KMS-11 (cell line): ENCODE results near the gene BTG1.

Experiments used
- H2AFZ ChIP-seq: fragments of 200-600 bp; sonication (generic); 2 replicates; pipeline ENCODE4 v1.6.1; 2016; ENCODE audit warnings: antibody characterized with exemption, mixed run types, low read depth
- H3K27ac ChIP-seq: fragments of 200-600 bp; sonication (generic); 2 replicates; pipeline ENCODE4 v1.6.1; 2016; ENCODE audit warnings: mild to moderate bottlenecking, mixed run types
- H3K27me3 ChIP-seq: fragments of 200-600 bp; sonication (generic); 2 replicates; pipeline ENCODE4 v1.6.1; 2017; ENCODE audit warnings: mild to moderate bottlenecking, low read depth, mixed run types, moderate library complexity; ENCODE audit not compliant: insufficient read depth
- H3K36me3 ChIP-seq: fragments of 200-600 bp; sonication (generic); 2 replicates; pipeline ENCODE4 v1.6.1; 2017; ENCODE audit warnings: mild to moderate bottlenecking, mixed run types; ENCODE audit not compliant: insufficient read depth
- H3K4me1 ChIP-seq: fragments of 200-600 bp; sonication (generic); 2 replicates; pipeline ENCODE4 v1.6.1; 2016; ENCODE audit warnings: mild to moderate bottlenecking, low read depth, mixed run types; ENCODE audit not compliant: poor library complexity, severe bottlenecking
- H3K4me2 ChIP-seq: fragments of 200-600 bp; sonication (generic); 2 replicates; pipeline ENCODE4 v1.7.0; 2016; ENCODE audit warnings: mild to moderate bottlenecking, mixed run types
- H3K4me3 ChIP-seq: fragments of 200-600 bp; sonication (generic); IDR thresholded peaks from 2 replicates; pipeline ENCODE4 v1.6.1; 2017; ENCODE audit warnings: low read depth, low read length, mixed read lengths; ENCODE audit not compliant: insufficient read depth
- H3K79me2 ChIP-seq: fragments of 200-600 bp; sonication (generic); 2 replicates; pipeline ENCODE4 v1.6.1; 2016; ENCODE audit warnings: low read depth, mixed run types; ENCODE audit not compliant: insufficient read depth
- H3K9ac ChIP-seq: fragments of 200-600 bp; sonication (generic); 2 replicates; pipeline ENCODE4 v1.6.1; 2016; ENCODE audit warnings: mild to moderate bottlenecking, mixed run types
- H4K20me1 ChIP-seq: fragments of 200-600 bp; sonication (generic); 2 replicates; pipeline ENCODE4 v1.6.1; 2016; ENCODE audit warnings: mild to moderate bottlenecking, mixed run types; ENCODE audit not compliant: insufficient read depth
- TF ChIP-seq, protein P1 (sequence below): fragments of 200-600 bp; sonication (generic); conservative IDR thresholded peaks from 2 replicates; pipeline ENCODE4 v1.6.1; 2017; ENCODE audit warnings: low read depth, mild to moderate bottlenecking, antibody characterized with exemption, low read length, moderate library complexity, mixed read lengths

Gene BTG1

DNA sequence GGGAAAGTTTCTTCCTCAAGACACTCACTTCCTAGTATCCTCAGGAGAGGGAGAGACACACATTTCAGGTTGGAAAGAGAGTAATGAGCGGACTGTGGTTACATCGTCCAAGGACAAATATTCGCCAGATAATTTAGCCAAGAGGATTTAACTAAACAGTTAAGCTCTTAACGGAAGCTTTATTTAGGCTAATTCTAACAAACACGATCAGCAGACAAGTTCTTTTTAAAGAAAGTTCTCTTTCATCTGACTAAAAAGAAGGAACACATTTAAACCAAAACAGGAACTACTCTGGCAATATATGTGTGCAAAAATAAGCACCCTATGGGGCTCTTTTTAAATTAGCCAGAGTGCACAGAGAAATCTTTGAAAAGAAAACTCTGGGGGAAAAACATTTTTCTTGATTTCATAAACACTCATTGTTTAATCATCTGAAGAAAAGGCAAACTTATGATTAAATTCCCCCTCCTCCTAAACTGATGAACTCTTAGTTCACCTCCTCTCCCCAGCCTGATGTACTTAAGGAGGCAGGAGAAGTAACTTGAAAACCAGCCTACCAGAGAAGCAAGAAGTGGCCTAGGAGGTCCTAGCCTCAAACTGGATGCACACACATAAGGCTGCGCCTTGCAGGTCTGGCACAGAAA, 13.3 kb upstream of the BTG1 start:
- Histone ChIP-seq H3K9ac (no peak overlapping the region), H3K27ac (no peak overlapping the region), H3K4me2 (no peak overlapping the region)

DNA sequence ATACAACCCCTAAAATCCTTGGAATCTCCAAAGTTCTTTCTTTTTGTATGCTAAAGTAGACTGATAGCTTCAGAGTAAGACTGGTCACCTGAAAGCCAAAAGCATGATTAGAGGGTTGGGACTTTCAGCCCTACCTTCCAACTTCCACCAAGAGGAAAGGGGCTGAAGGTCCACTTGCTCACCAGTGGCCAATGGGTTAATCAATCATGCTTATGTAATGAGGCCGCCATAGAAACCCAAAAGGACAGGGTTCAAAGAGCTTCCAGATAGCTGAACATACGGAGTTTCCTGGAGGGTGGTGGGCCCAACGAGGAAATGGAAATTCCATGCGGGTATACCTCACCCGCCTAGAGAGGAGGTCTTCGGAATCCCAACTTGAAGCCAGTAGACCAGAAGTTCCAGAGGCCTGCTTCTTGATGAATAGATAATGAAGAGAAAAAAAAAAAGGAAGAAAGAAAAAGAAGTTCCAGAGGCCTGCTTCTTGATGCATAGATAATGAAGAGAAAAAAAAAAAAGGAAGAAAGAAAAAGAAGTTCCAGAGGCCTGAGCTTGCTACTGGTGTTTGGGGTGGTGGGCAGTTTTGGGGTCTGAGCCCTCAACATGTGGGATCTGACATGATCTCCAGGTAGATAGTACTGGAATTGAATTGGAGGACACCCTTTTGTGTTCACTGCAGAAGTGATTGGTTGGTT, 11.2 kb upstream of the BTG1 start:
- TF ChIP-seq, protein P1, sequence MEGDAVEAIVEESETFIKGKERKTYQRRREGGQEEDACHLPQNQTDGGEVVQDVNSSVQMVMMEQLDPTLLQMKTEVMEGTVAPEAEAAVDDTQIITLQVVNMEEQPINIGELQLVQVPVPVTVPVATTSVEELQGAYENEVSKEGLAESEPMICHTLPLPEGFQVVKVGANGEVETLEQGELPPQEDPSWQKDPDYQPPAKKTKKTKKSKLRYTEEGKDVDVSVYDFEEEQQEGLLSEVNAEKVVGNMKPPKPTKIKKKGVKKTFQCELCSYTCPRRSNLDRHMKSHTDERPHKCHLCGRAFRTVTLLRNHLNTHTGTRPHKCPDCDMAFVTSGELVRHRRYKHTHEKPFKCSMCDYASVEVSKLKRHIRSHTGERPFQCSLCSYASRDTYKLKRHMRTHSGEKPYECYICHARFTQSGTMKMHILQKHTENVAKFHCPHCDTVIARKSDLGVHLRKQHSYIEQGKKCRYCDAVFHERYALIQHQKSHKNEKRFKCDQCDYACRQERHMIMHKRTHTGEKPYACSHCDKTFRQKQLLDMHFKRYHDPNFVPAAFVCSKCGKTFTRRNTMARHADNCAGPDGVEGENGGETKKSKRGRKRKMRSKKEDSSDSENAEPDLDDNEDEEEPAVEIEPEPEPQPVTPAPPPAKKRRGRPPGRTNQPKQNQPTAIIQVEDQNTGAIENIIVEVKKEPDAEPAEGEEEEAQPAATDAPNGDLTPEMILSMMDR, result no peak
- Histone ChIP-seq H3K79me2 (no peaks in the 10 kb centered on the region), H3K27me3 (no peaks in the 10 kb centered on the region), H3K4me3 (no peak overlapping the region), H3K4me2 (no peak overlapping the region), H2AFZ (no peak overlapping the region), H3K27ac (no peak overlapping the region), H3K9ac (no peak overlapping the region), H3K4me1 (no peaks in the 10 kb centered on the region), H3K36me3 (no peaks in the 10 kb centered on the region), H4K20me1 (no peaks in the 10 kb centered on the region)

More for the DNA sequence above, 13.3 kb upstream of the BTG1 start:
- Histone ChIP-seq H4K20me1 (no peaks in the 10 kb centered on the region), H3K4me3 (no peak overlapping the region), H2AFZ (no peak overlapping the region), H3K36me3 (no peaks in the 10 kb centered on the region), H3K27me3 (no peaks in the 10 kb centered on the region), H3K79me2 (no peaks in the 10 kb centered on the region), H3K4me1 (peaks cover 5% of the 10 kb centered on the region)
- TF ChIP-seq, protein P1, result no peak

DNA sequence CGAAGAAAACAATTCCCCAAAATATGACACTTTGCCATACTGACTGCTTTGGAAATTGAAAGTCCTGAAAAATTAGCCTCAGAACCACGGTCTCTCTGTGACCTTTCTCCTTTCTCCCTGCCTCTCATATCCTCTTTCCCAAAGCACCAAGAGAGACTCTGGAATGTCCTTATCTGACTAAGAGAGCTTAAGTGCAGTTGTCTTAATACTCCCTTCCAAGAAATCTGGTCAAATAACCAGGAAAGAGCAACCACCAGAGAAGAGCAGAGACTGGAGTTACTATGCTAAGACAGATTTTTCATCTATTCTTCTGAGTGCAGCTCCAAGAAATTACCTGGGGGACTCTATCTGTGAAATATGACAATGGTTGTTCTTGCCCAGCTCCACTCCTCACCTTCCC, 10.5 kb upstream of the BTG1 start:
- H4K20me1 ChIP-seq, result no peaks in the 10 kb centered on the region
- no peaks in the 10 kb centered on the region for H3K79me2 ChIP-seq
- no peak overlapping the region for H3K27ac ChIP-seq
- no peak overlapping the region for H2AFZ ChIP-seq
- no peak overlapping the region for H3K4me2 ChIP-seq
- TF ChIP-seq, protein P1, result no peak
- no peak overlapping the region for H3K9ac ChIP-seq
- H3K4me3 ChIP-seq, result no peak overlapping the region
- no peaks in the 10 kb centered on the region for H3K36me3 ChIP-seq
- no peaks in the 10 kb centered on the region for H3K4me1 ChIP-seq
- H3K27me3 ChIP-seq, result no peaks in the 10 kb centered on the region

DNA sequence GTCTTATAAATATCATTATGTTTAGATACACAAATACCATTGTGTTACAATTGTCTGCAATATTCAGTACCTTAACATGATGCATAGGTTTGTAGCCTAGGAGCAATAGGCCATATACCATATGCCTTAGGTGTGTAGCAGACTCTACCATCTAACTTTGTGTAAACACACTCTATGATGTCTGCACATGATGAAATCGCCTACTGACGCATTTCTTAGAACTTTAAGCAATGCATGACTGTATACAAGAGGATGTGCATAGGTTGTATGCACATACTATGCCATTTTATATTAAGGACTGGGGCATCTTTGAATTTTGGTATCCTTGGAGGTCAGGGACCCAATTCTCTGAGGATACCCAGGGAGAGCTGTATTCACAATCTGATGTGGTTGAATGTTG, 10.1 kb upstream of the BTG1 start:
- TF ChIP-seq, protein P1, result no peak
- H3K9ac ChIP-seq, result no peak overlapping the region
- H3K79me2 ChIP-seq, result no peaks in the 10 kb centered on the region
- H2AFZ ChIP-seq, result no peak overlapping the region
- no peak overlapping the region for H3K4me3 ChIP-seq
- no peaks in the 10 kb centered on the region for H3K27me3 ChIP-seq
- H3K36me3 ChIP-seq, result no peaks in the 10 kb centered on the region
- no peak overlapping the region for H3K27ac ChIP-seq
- no peaks in the 10 kb centered on the region for H3K4me1 ChIP-seq
- no peaks in the 10 kb centered on the region for H4K20me1 ChIP-seq
- no peak overlapping the region for H3K4me2 ChIP-seq
